ENCODE results near the gene BEX3.
"Not testable (repeated sequence)": the region's sequence is repeated elsewhere in the genome, so short reads cannot be mapped to it uniquely, and the experiment has no call there.

The BEX3 gene

DNA sequence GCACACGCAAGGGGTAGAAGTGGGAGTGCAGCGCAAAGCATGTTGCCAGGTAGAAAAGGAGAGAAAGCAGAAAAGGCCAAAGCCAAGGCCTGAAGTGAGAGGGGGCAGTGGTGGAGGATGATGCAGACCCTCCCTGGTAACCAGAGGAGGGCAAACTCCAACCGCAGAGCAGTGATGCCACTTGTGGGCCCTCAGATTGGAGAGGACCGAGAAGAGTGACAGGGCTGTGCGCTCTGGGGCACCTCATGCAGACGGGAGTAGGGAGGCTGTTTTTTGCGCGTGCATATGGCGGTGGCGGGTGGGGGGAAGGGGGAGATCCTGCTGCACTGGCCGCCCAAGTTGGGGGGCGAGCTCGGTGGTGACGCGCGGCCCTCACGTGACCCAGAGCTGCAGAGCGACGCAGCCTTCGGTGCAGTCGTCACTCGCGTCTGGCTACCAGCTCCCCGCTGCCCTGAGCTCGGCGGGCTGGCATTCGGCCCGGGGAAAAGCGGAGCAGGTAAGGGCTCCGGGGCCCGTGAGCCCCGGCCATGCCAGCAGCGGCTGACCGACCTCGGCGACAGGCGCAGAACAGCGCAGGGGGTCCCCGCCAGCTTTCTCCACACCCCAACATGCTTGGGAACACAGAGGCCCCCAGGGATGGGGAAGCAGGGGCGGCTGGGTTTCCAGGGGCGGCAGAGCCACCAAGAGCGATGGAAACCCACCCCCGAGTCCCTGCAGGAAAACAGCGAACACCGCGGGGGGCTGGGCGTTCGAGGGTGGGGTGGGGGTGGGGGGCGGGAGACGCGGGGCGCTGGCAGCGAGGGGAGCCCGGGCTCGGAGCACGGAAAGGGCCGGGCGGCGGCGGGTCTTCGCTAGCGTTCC is at the start of gene BEX3:
Gene BEX3 (plus strand): TSS at position 421 of the 861 bp plus-strand sequence. CDS start 984 bp downstream, outside the sequence.
- DNase-seq (ENCODE audit: low spot score): peak; percentile 84

DNA sequence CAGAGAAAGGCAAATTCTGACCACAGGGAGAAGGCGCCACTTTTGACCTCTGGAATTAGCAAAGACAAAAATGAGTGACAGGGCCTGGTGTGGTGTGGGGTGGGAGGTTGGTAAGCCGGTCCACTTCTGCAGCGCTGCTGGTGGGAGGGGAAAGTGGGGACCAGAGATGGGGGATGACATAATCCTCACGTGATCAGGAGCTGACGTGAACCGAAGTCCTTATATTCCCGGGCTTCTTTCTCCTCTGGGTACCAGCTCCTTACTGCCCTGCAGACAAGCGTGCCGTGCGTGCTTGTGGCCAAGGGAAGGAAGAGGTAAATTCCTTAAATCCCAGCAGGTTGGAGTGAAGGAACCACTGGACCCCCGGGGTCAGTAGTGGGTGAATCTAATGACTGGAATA is 46.3 kb upstream of the BEX3 start, which contains the start of gene TCEAL7:
Gene TCEAL7 (plus strand): TSS at position 249 of the 400 bp plus-strand sequence. CDS start 1,165 bp downstream, outside the sequence.
- DNase-seq (ENCODE audit: low spot score): peak; percentile 64

GRCh38 chrX:103330681-103331288 is 45.6 kb upstream of the BEX3 start:
- DNase-seq (ENCODE audit: low spot score): peak; percentile 63

- DNase-seq (ENCODE audit: low spot score): no peak
Observed at GRCh38 chrX:103338663-103339062, 37.7 kb upstream of the BEX3 start.

- no peak for DNase-seq (ENCODE audit: low spot score)
Observed at GRCh38 chrX:103343105-103343504, 33.2 kb upstream of the BEX3 start.

- no peak for DNase-seq (ENCODE audit: low spot score)
Observed at GRCh38 chrX:103344606-103345005, 31.7 kb upstream of the BEX3 start.

- DNase-seq (ENCODE audit: low spot score): no peak
Observed at GRCh38 chrX:103347682-103348397, 28.5 kb upstream of the BEX3 start.

DNA sequence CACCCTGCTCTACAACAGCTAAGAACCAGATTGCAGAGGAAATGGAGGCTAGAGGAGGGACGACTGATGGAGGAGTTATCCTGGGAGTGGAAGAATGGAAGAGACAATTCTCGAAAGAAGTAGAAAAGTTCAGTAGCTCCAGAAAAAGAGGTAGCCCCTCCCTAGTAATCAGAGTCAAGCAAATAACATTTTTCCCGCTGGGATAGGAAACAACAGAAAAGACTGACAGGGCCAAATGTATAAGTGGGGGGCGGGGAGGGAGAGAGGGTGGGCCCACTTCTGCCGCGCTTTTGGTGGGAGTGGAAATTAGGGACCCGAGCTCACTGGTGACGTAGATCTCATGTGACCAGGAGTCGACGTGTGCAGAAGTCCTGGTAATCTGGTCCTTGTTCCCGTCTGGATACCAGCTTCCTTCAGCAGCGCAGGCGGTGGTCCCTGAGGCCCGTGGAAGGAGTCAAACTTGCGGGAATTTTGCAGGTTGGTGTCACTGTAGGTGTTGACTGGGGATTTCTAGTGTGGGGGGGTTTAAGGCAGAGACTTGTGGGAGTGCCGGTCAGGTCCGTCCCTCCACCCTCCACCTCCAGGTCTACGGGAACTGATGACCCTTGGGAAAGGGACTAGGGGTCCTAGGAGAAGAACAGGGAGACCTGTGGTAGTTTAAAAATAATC is 20.1 kb upstream of the BEX3 start, which contains the start of gene TCEAL9:
Gene TCEAL9 (plus strand): TSS at position 377 of the 669 bp plus-strand sequence. CDS start 1,179 bp downstream, outside the sequence.
- DNase-seq (ENCODE audit: low spot score): peak; percentile 78

GRCh38 chrX:103356858-103357257 is 19.5 kb upstream of the BEX3 start:
- DNase-seq (ENCODE audit: low spot score): no peak

DNA sequence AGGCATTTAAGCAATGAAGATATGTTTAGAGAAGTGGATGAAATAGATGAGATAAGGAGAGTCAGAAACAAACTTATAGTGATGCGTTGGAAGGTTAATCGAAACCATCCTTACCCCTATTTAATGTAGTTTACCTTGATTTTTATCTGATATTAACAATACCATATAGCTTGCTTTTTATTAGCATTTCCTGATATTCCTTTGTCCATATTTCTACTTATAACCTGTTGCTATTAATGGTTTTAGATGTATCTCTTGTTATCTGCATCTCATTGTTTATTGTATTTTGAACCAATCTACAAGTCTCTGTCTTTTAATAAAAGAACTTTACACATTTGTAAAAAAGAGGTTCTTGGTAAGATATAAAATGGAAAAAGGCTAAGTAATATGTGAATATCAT is 18.5 kb upstream of the BEX3 start:
- DNase-seq (ENCODE audit: low spot score): no peak

DNA sequence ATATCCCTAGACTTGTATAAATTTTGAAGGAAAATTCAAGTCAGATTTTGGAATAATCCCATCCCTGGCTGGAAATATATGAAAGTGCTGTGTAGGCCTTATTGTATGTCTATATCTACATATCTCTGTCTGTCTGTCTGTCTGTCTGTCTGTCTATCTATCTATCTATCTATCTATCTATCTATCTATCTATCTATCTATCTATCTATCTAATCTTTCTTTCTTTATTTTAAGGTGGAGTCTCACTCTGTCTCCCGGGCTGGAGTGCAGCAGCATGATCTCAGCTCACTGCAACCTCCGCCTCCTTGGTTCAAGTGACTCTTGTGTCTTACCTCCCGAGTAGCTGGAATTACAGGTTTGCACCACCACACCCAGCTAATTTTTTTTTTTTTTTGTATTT is 16.7 kb upstream of the BEX3 start:
- DNase-seq (ENCODE audit: low spot score): not testable (repeated sequence)

DNA sequence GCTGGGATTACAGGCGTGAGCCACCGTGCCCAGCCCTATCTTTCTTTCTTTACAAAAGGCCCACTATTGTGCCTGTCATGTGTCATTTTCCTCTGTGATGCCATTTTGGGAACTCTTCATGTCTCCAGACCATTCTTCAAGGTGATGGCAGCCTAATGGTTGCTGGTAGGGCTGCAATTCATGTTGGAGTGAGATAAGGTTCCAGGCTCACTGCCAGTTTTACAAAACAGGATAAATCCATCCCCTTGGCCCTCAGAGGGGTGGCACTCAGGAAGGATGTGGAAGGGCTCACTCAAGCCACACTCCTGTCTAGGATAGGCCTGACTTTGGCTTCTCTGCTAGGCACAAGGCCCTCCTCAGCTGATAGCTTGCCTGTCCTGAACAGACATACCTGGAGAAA is 16.2 kb upstream of the BEX3 start:
- no peak for DNase-seq (ENCODE audit: low spot score)

GRCh38 chrX:103360916-103361315 is 15.4 kb upstream of the BEX3 start:
- DNase-seq (ENCODE audit: low spot score): no peak

- DNase-seq (ENCODE audit: low spot score): no peak
Observed at GRCh38 chrX:103361798-103362197, 14.5 kb upstream of the BEX3 start.

- DNase-seq (ENCODE audit: low spot score): no peak
Observed at GRCh38 chrX:103362474-103362873, 13.9 kb upstream of the BEX3 start.

GRCh38 chrX:103363046-103363445 is 13.3 kb upstream of the BEX3 start:
- DNase-seq (ENCODE audit: low spot score): no peak

GRCh38 chrX:103367502-103367901 is 8.8 kb upstream of the BEX3 start:
- DNase-seq (ENCODE audit: low spot score): no peak

DNA sequence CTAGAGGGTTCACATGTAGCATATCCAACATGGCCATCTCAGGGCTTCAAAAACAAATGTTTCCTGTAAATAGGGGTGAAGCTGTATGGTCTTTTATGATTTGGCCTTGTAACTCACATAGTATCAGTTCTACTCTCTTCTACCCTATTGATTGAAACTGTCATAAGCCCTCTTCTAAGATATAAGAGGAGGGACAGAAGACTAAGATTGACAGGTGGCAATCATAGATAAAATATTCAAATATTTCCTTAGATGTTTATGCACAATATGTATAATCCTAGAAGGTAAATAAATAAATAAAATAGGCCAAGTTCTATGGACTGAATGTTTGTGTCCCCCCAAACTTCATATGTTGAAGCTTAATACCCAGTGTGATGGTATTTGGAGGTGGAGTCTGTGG is 6.9 kb upstream of the BEX3 start:
- DNase-seq (ENCODE audit: low spot score): no peak

- DNase-seq (ENCODE audit: low spot score): no peak
Observed at GRCh38 chrX:103372886-103373285, 3.5 kb upstream of the BEX3 start.

GRCh38 chrX:103373581-103373980 is 2.8 kb upstream of the BEX3 start:
- DNase-seq (ENCODE audit: low spot score): no peak

DNA sequence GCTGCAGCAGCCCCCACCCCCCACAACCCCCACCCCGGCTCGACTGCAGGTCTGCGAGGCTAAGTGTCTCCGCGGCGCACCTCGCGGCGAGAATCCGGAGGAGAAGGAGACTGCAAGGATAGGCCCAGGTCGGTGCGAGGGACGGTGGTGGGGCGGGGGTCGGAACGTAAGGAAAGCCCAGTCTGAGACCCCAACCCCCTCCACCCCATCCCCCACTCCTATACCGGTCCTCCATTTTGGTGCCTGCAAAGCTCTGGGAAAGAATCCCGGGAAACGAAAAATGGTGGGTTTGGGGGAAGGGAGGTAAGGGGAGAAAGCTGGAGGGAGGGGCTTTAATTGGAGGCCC is 614 bp downstream of the BEX3 start:
- DNase-seq (ENCODE audit: low spot score): peak; percentile 67

DNA sequence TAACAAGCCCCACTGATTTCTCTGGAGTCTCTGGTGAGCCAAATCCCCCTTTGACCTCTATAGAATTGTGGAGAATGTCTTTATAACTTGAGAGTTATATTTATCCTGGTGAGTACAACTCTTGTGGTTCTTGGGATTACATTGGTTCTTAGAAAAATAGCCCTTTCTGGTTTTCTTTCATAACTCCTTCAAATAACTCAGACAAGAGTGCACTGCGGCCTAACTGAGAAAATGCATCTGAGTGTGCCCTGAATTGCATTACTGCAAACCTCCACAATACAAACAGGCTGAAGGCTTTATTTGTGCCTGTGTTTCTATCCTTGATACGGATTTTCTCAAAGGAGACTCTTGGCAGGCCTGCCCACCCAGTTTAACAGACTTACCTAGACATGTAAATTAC is 2.7 kb downstream of the BEX3 start:
- DNase-seq (ENCODE audit: low spot score): no peak

Measured in ecto neural progenitor cell (in vitro differentiated cells).